HepG2 (cell line): ENCODE data around the gene CACNA1D. TPM values are rescaled to one million over a fixed set of nuclear protein-coding genes. Genes with fewer than 3 reads are reported as not detected.

Experiments used
- ARHGAP35 ChIP-seq: sonication (generic); formaldehyde crosslinking; IDR thresholded peaks from 2 replicates; pipeline ENCODE4 v1.9.0; 2022; ENCODE audit warnings: mild to moderate bottlenecking, inconsistent platforms, moderate library complexity, missing genetic modification reagents, borderline replicate concordance
- CAMTA2 ChIP-seq: sonication (generic); formaldehyde crosslinking; IDR thresholded peaks from 2 replicates; pipeline ENCODE4 v1.4.0; 2020; ENCODE audit warnings: mild to moderate bottlenecking, missing genetic modification reagents, borderline replicate concordance
- FIP1L1 ChIP-seq: fragments of 200-400 bp; formaldehyde crosslinking; IDR thresholded peaks from 2 replicates; pipeline ENCODE4 v1.6.1; 2018; ENCODE audit warnings: low read depth, mild to moderate bottlenecking, low read length, moderate library complexity, borderline replicate concordance; ENCODE audit not compliant: insufficient read depth
- FOXJ3 ChIP-seq: sonication (generic); formaldehyde crosslinking; IDR thresholded peaks from 2 replicates; pipeline ENCODE4 v1.4.0; 2020; ENCODE audit warnings: missing genetic modification reagents, mild to moderate bottlenecking, borderline replicate concordance
- FOXO1 ChIP-seq: sonication (generic); formaldehyde crosslinking; IDR thresholded peaks from 2 replicates; pipeline ENCODE4 v1.4.0; 2020; ENCODE audit warnings: missing genetic modification reagents
- KLF6 ChIP-seq: IDR thresholded peaks from 2 replicates; pipeline ENCODE4 v1.8.0; 2016; ENCODE audit warnings: missing biosample characterization, missing genetic modification reagents
- KLF9 ChIP-seq: IDR thresholded peaks from 2 replicates; pipeline ENCODE4 v1.6.1; 2016; ENCODE audit warnings: low read depth
- MYNN ChIP-seq: sonication (generic); formaldehyde crosslinking; IDR thresholded peaks from 2 replicates; pipeline ENCODE4 v1.4.0; 2020; ENCODE audit warnings: mild to moderate bottlenecking, low read depth, missing genetic modification reagents
- NR3C1 ChIP-seq: sonication (generic); formaldehyde crosslinking; IDR thresholded peaks from 2 replicates; pipeline ENCODE4 v1.4.0; 2020; ENCODE audit warnings: missing genetic modification reagents
- RARG ChIP-seq: sonication (generic); formaldehyde crosslinking; IDR thresholded peaks from 2 replicates; pipeline ENCODE4 v1.4.0; 2020; ENCODE audit warnings: low read depth, mild to moderate bottlenecking, missing genetic modification reagents
- SMC3 ChIP-seq: IDR thresholded peaks from 2 replicates; pipeline ENCODE4 v1.6.1; 2011; ENCODE audit warnings: low read length, improper control_type of control experiment
- SP2 ChIP-seq: sonication (generic); formaldehyde crosslinking; IDR thresholded peaks from 2 replicates; pipeline ENCODE4 v1.5.1; 2020; ENCODE audit warnings: mild to moderate bottlenecking, missing genetic modification reagents
- SP5 ChIP-seq: IDR thresholded peaks from 2 replicates; pipeline ENCODE4 v1.6.1; 2016; ENCODE audit warnings: low read depth, borderline replicate concordance
- TAF1 ChIP-seq: sonication (generic); formaldehyde crosslinking; IDR thresholded peaks from 2 replicates; pipeline ENCODE4 v1.4.0; 2020; ENCODE audit warnings: missing genetic modification reagents
- TBP ChIP-seq: sonication (generic); formaldehyde crosslinking; IDR thresholded peaks from 2 replicates; pipeline ENCODE4 v1.5.0; 2020; ENCODE audit warnings: missing genetic modification reagents
- TCF7 ChIP-seq: sonication (generic); IDR thresholded peaks from 2 replicates; pipeline ENCODE4 v1.6.1; 2016; ENCODE audit warnings: antibody characterized with exemption, low read depth
- TFDP2 ChIP-seq: sonication (generic); formaldehyde crosslinking; IDR thresholded peaks from 2 replicates; pipeline ENCODE4 v1.4.0; 2020; ENCODE audit warnings: missing genetic modification reagents
- TFE3 ChIP-seq: IDR thresholded peaks from 2 replicates; pipeline ENCODE4 v1.6.1; 2016
- YY1 ChIP-seq: IDR thresholded peaks from 2 replicates; pipeline ENCODE4 v1.6.1; 2011; ENCODE audit warnings: low read length, low read depth, moderate library complexity, mild to moderate bottlenecking; ENCODE audit not compliant: insufficient read depth, insufficient replicate concordance
- ZBTB26 ChIP-seq: IDR thresholded peaks from 2 replicates; pipeline ENCODE4 v1.6.1; 2016; ENCODE audit warnings: missing compliant biosample characterization, missing genetic modification reagents, borderline replicate concordance
- ZFP36 ChIP-seq: fragments of 150-350 bp; IDR thresholded peaks from 2 replicates; pipeline ENCODE4 v1.6.1; 2018; ENCODE audit warnings: borderline replicate concordance, low read length, low read depth; ENCODE audit not compliant: partially characterized antibody
- ZNF550 ChIP-seq: sonication (generic); formaldehyde crosslinking; IDR thresholded peaks from 2 replicates; pipeline ENCODE4 v1.4.0; 2020; ENCODE audit warnings: mild to moderate bottlenecking, missing genetic modification reagents, borderline replicate concordance
- ZNF564 ChIP-seq: sonication (generic); formaldehyde crosslinking; IDR thresholded peaks from 2 replicates; pipeline ENCODE4 v1.8.1; 2023; ENCODE audit warnings: mild to moderate bottlenecking, missing genetic modification reagents
- ZNF776 ChIP-seq: sonication (generic); formaldehyde crosslinking; IDR thresholded peaks from 2 replicates; pipeline ENCODE4 v1.4.0; 2020; ENCODE audit warnings: mild to moderate bottlenecking, missing genetic modification reagents
- ZNF878 ChIP-seq: sonication (generic); formaldehyde crosslinking; IDR thresholded peaks from 2 replicates; pipeline ENCODE4 v1.8.1; 2023; ENCODE audit warnings: mild to moderate bottlenecking, missing genetic modification reagents, moderate library complexity
- ZXDC ChIP-seq: sonication (generic); formaldehyde crosslinking; IDR thresholded peaks from 2 replicates; pipeline ENCODE4 v1.5.0; 2020; ENCODE audit warnings: mild to moderate bottlenecking, missing genetic modification reagents
- ZZZ3 ChIP-seq: sonication (generic); formaldehyde crosslinking; IDR thresholded peaks from 2 replicates; pipeline ENCODE4 v1.4.0; 2020; ENCODE audit warnings: missing genetic modification reagents, mild to moderate bottlenecking, borderline replicate concordance
- polyA plus RNA-seq, 8 experiments: library from polyadenylated mRNA; depleted of rRNA in 3 of 8; stranded (reverse) in 7 of 8; unstranded in 1 of 8; fragments of >200 nt; fragmentation: Illumina TruSeq in 4 of 8; extraction: Trizol in 4 of 8; gene quantifications; 2 replicates each; pipeline versions ENCODE4 v1.2.1 to v1.2.3, GENCODE V29; 2011 to 2016; ENCODE audit warnings: low read depth in 4 of 8, missing spikeins in 1 of 8, mixed read lengths in 1 of 8; ENCODE audit not compliant: insufficient read depth in 1 of 8
- total RNA-seq, 5 experiments: library from RNA; depleted of rRNA; stranded (reverse); fragments of >200 nt; fragmentation: Illumina TruSeq; extraction: Trizol; gene quantifications; 2 replicates each; pipeline ENCODE4 v1.2.3, GENCODE V29; 2016; ENCODE audit warnings: low read depth in 1 of 5

Gene CACNA1D
- total and polyA plus RNA-seq, 2 of the 13 experiments (the other 11 are each of a cell fraction or from before 2014, with no cell fraction given) = 0.26 to 0.38 TPM

GRCh38 chr3:53473422-53473821 is 21.0 kb upstream of the CACNA1D start (continued):
- TF ChIP-seq ZNF564 (CRISPR knock-in tag) (no peak), ZNF878 (CRISPR knock-in tag) (no peak), KLF9 (CRISPR knock-in tag) (no peak), ZFP36 (no peak), TAF1 (CRISPR knock-in tag) (no peak), TBP (no peak), MYNN (CRISPR knock-in tag) (no peak), FOXO1 (CRISPR knock-in tag) (peak; percentile 62; the same call in 1 of the 2 replicates), ZXDC (CRISPR knock-in tag) (no peak), NR3C1 (CRISPR knock-in tag) (no peak), KLF6 (CRISPR knock-in tag) (no peak), FIP1L1 (no peak), SP2 (CRISPR knock-in tag) (0 out of 2 replicates have a peak, but pooled peaks have one; percentile 29), ZZZ3 (CRISPR knock-in tag) (no peak), ARHGAP35 (CRISPR knock-in tag) (no peak), TFDP2 (CRISPR knock-in tag) (no peak), YY1 (peak; percentile 18), ZBTB26 (CRISPR knock-in tag) (no peak), RARG (CRISPR knock-in tag) (no peak), TCF7 (no peak), SMC3 (no peak), TFE3 (CRISPR knock-in tag) (no peak), CAMTA2 (CRISPR knock-in tag) (no peak), FOXJ3 (CRISPR knock-in tag) (no peak), ZNF776 (no peak), SP5 (CRISPR knock-in tag) (peak; percentile 34; the same call in 1 of the 2 replicates), ZNF550 (CRISPR knock-in tag) (no peak)
